Calu3 (cell line): ENCODE measurements around the gene KLHL21. TPM values are rescaled to one million over a fixed set of nuclear protein-coding genes. Genes with fewer than 3 reads are reported as not detected.
"Not testable (repeated sequence)": the region's sequence is repeated elsewhere in the genome, so short reads cannot be mapped to it uniquely, and the experiment has no call there.

Experiments
- BruUV-seq: library from RNA; stranded (reverse); fragments of 400-500 nt; replicated peaks from 2 replicates; lab custom pipeline; 2021; lab: Mats Ljungman, UMichigan
- CTCF ChIA-PET: fragments of 300-600 bp; sonication (Branson Sonifier 250); formaldehyde crosslinking; loops from one replicate; lab custom pipeline; 2022; ENCODE audit warnings: antibody characterized with exemption; lab: Charles Lee
- DNase-seq: peaks from one replicate; pipeline ENCODE4 v3.0.0; 2022
- H3K27ac Mint-ChIP-seq: one replicate; pipeline ENCODE4 v1.8.0; 2022; ENCODE audit warnings: mixed read lengths; ENCODE audit not compliant: unreplicated experiment
- H3K27me3 Mint-ChIP-seq: one replicate; pipeline ENCODE4 v1.8.0; 2022; ENCODE audit warnings: mixed read lengths; ENCODE audit not compliant: unreplicated experiment
- H3K36me3 Mint-ChIP-seq: one replicate; pipeline ENCODE4 v1.8.0; 2022; ENCODE audit warnings: mild to moderate bottlenecking, moderate library complexity, mixed read lengths; ENCODE audit not compliant: insufficient read depth, unreplicated experiment
- H3K4me1 Mint-ChIP-seq: one replicate; pipeline ENCODE4 v1.8.0; 2022; ENCODE audit warnings: mild to moderate bottlenecking, low read depth, mixed read lengths; ENCODE audit not compliant: unreplicated experiment
- H3K4me3 Mint-ChIP-seq: one replicate; pipeline ENCODE4 v1.8.0; 2022; ENCODE audit warnings: mild to moderate bottlenecking, low read depth, moderate library complexity, mixed read lengths; ENCODE audit not compliant: unreplicated experiment
- H3K9me3 Mint-ChIP-seq: one replicate; pipeline ENCODE4 v1.8.0; 2022; ENCODE audit warnings: low read depth, mixed read lengths; ENCODE audit not compliant: unreplicated experiment
- intact Hi-C: fragments of 100-400 bp; cut with micrococcal nuclease; formaldehyde crosslinking; loops from one replicate; pipeline ENCODE4 v1.10.0; 2022; ENCODE audit not compliant: unreplicated experiment
- total RNA-seq: library from RNA; stranded (reverse); gene quantifications from 2 replicates; pipeline ENCODE4 v1.2.3, GENCODE V29; 2022
- TF ChIP-seq, protein P1 (sequence below): fragments of 200-600 bp; IDR thresholded peaks from one replicate; pipeline ENCODE4 v1.8.0; 2022; ENCODE audit warnings: antibody characterized with exemption; ENCODE audit not compliant: unreplicated experiment

Gene KLHL21
- total RNA-seq, 1 experiment from 2014 or later = 21.8 TPM

DNA sequence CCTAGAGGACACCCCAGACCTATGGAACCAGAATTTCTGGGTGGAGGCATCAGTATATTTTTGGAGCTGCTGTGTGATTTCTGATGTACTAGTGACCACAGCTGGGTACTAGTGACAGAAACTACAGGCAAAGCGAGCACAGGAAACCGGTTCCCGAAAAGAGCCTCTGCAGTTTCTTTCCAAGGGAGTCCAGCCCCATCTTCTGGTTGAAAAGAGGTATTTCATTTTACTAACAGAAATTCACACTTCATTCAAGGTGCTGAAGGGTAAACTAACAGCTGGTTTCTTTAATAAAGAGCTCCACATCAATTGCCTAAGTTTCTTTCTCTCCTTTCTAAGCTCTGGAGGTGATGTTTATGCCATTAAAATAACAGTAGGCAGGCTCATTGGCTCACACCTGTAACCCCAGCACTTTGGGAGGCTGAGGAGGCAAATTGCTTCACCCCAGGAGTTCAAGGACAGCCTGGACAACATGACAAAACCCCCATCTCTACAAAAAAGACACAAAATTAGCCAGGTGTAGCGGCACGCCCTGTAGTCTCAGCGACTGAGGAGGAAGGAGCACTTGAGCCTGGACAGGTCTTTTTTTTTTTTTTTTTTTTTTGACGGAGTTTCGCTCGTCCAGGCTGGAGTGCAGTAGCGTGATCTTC lies 44.0 kb upstream of the KLHL21 start:
- BruUV-seq = no TSS peak
- no peak for DNase-seq

DNA sequence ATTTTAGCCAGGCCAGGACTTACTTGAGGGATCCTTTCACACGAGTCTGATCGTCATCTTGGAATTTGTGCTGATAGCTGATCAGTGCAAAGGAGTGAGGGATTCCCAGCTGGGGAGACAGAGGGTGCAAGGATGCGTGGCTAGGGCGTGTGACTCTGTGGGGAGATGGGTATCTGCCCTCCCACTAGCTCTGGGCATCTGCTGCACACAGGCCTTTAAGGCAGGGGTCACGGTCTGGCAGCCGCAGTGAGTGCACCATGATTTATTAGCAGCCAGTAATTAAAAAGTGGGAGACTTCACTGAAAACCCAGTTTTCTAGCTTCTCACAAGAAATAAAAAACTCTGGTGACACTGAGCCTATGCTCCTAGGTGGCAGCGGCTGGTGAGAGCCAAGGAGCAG lies 42.3 kb upstream of the KLHL21 start:
- H3K27ac Mint-ChIP-seq = no peak overlapping the region

More for the DNA sequence above, 44.0 kb upstream of the KLHL21 start:
- TF ChIP-seq, protein P1, sequence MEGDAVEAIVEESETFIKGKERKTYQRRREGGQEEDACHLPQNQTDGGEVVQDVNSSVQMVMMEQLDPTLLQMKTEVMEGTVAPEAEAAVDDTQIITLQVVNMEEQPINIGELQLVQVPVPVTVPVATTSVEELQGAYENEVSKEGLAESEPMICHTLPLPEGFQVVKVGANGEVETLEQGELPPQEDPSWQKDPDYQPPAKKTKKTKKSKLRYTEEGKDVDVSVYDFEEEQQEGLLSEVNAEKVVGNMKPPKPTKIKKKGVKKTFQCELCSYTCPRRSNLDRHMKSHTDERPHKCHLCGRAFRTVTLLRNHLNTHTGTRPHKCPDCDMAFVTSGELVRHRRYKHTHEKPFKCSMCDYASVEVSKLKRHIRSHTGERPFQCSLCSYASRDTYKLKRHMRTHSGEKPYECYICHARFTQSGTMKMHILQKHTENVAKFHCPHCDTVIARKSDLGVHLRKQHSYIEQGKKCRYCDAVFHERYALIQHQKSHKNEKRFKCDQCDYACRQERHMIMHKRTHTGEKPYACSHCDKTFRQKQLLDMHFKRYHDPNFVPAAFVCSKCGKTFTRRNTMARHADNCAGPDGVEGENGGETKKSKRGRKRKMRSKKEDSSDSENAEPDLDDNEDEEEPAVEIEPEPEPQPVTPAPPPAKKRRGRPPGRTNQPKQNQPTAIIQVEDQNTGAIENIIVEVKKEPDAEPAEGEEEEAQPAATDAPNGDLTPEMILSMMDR = peak; percentile 6
- Mint-ChIP-seq H3K4me1 (no peaks in the 10 kb centered on the region), H3K27me3 (no peaks in the 10 kb centered on the region), H3K27ac (no peak overlapping the region), H3K36me3 (peaks cover 18% of the 10 kb centered on the region), H3K9me3 (no peaks in the 10 kb centered on the region), H3K4me3 (no peak overlapping the region)
- CTCF ChIA-PET = no interaction called here
- intact Hi-C loops = loop anchor here (5.0 kb wide), 1 partner anchor 159 kb away; no protein-coding TSS in a partner anchor

DNA sequence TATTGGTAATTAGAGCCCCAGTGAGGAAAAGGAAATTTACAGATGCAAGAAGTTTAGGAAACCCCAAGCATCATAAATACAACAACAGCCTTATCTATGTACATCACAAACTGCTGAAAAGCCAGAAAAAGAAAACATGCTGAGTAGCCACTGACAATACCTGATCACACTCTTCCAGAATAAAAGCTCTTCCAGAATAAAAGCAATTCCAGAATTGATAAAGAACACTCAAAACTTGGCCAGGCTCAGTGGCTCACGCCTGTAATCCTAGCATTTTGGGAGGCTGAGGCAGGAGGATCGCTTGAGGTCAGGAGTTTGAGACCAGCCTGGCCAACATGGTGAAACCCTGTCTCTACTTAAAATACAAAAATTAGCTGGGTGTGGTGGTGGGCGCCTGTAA lies 38.2 kb upstream of the KLHL21 start:
- H3K27me3 Mint-ChIP-seq, H3K4me3 Mint-ChIP-seq, H3K9me3 Mint-ChIP-seq, DNase-seq, BruUV-seq, H3K4me1 Mint-ChIP-seq, intact Hi-C loops, H3K27ac Mint-ChIP-seq: not testable (repeated sequence)
- CTCF ChIA-PET = interaction anchor here (1.0 kb wide), 1 partner anchor 491 kb away, joined by 6 read pairs; no protein-coding TSS in a partner anchor
- H3K36me3 Mint-ChIP-seq = peaks cover 30% of the 10 kb centered on the region

More for the DNA sequence above, 42.3 kb upstream of the KLHL21 start:
- no peaks in the 10 kb centered on the region for H3K9me3 Mint-ChIP-seq
- H3K4me3 Mint-ChIP-seq = no peak overlapping the region
- H3K4me1 Mint-ChIP-seq = no peaks in the 10 kb centered on the region
- TF ChIP-seq, protein P1 = no peak
- DNase-seq = no peak
- H3K27me3 Mint-ChIP-seq = no peaks in the 10 kb centered on the region
- peaks cover 27% of the 10 kb centered on the region for H3K36me3 Mint-ChIP-seq
- intact Hi-C loops = loop anchor here (5.0 kb wide), 1 partner anchor 158 kb away; no protein-coding TSS in a partner anchor
- CTCF ChIA-PET = interaction anchor here (0.6 to 1.0 kb wide), 2 partner anchors 15 to 27 kb away, joined by 3 to 4 read pairs; no protein-coding TSS in a partner anchor
- no TSS peak for BruUV-seq

DNA sequence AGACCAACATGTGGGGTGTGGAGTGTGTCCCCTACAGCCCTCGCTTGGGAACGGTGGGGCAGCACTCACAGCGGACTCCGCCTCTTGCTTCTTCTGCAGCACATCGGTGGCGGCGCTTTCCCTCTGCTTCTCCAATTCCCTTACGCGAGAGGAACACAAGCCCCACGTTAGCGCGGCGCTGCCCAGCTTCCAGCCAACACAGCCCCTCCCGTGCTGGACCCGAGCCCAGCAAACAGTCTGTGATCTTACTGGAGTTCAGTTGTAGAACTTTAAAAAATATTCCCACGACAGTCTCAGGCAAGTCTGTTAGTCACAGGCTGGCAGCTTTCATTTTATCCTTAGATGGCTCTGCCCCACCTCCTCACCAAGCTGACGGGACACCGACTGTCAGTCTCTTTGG lies 35.6 kb upstream of the KLHL21 start:
- H3K36me3 Mint-ChIP-seq = peaks cover 51% of the 10 kb centered on the region
- intact Hi-C loops = no loop called here
- DNase-seq = no peak
- CTCF ChIA-PET = no interaction called here
- no TSS peak for BruUV-seq
- H3K9me3 Mint-ChIP-seq = no peaks in the 10 kb centered on the region
- H3K27ac Mint-ChIP-seq = no peak overlapping the region
- H3K4me3 Mint-ChIP-seq = no peak overlapping the region
- TF ChIP-seq, protein P1 = no peak
- no peaks in the 10 kb centered on the region for H3K27me3 Mint-ChIP-seq
- no peaks in the 10 kb centered on the region for H3K4me1 Mint-ChIP-seq

DNA sequence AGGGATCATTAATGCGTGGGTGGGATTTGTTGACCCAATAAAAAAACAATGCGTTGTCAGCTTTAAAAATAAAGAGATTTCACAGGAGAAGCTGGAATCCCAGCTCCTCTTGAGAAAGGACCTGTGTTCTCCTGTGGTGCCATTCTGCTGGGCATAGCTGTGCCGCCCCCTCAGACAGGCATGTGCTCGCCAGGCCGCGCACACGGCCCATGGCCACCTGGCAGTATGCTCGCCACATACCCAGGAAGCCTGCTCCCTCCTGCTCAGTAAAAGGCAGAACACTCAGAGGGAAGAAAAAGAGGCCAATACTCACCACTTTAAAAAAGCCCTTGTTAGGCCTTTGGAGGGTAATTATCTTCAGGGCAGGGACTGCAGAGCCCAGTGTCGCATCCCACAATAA lies 35.1 kb upstream of the KLHL21 start:
- Mint-ChIP-seq H3K36me3 (peaks cover 53% of the 10 kb centered on the region), H3K27ac (no peak overlapping the region), H3K9me3 (no peaks in the 10 kb centered on the region), H3K4me3 (no peak overlapping the region), H3K4me1 (no peaks in the 10 kb centered on the region), H3K27me3 (no peaks in the 10 kb centered on the region)
- DNase-seq = no peak
- TF ChIP-seq, protein P1 = no peak
- no TSS peak for BruUV-seq
- CTCF ChIA-PET = no interaction called here
- intact Hi-C loops = no loop called here

DNA sequence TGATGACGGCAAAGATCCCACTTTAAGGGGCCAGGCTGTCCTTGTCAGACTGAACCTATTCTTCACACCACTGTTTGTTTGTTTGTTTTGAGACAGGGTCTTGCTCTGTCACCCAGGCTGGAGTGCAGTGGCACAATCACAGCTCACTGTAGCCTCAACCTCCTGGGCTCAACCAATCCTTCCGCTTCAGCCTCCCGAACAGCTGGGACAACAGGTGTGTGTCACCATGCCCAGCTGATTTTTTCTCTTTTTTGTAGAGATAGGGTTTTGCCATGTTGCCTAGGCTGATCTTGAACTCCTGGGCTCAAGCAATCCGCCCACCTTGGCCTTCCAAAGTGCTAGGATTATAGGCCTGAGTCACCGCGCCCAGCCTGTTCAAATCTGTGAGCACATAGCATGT lies 34.1 kb upstream of the KLHL21 start:
- H3K36me3 Mint-ChIP-seq = peaks cover 52% of the 10 kb centered on the region
- H3K27ac Mint-ChIP-seq, H3K4me1 Mint-ChIP-seq, H3K4me3 Mint-ChIP-seq, BruUV-seq, H3K9me3 Mint-ChIP-seq, intact Hi-C loops, H3K27me3 Mint-ChIP-seq, DNase-seq, CTCF ChIA-PET: not testable (repeated sequence)
